GM12878 (cell line): ENCODE results near the gene RAB37. TPM values are rescaled to one million over a fixed set of nuclear protein-coding genes. Genes with fewer than 3 reads are reported as not detected.

Experiments used
- ATAC-seq: fragments of 200-7000 bp; cut with Tn5 transposase; 3 replicates; pipeline ENCODE4 v1.9.1; 2020; ENCODE audit warnings: mild to moderate bottlenecking, moderate library complexity
- BruUV-seq: library from RNA; stranded (reverse); fragments of 400-500 nt; replicated peaks from 2 replicates; lab custom pipeline; 2021; lab: Mats Ljungman, UMichigan
- CTCF ChIA-PET: fragments of 300-600 bp; sonication (Branson Sonifier 250); formaldehyde crosslinking; extraction: SDS; loops from one replicate; lab custom pipeline; 2021; ENCODE audit warnings: inconsistent platforms; lab: Yijun Ruan, JAX
- POLR2A ChIA-PET: fragments of 350-600 bp; formaldehyde crosslinking; extraction: SDS; loops from one replicate; lab custom pipeline; 2021; ENCODE audit warnings: inconsistent platforms; lab: Charles Lee
- RAD21 ChIA-PET: fragments of 300-600 bp; sonication (Branson Sonifier 250); formaldehyde crosslinking; loops from one replicate; lab custom pipeline; 2023; ENCODE audit warnings: antibody characterized with exemption; ENCODE audit not compliant: unreplicated experiment; lab: Charles Lee
- SMC1A ChIA-PET: fragments of 300-600 bp; sonication (Branson Sonifier 250); formaldehyde crosslinking; loops from one replicate; lab custom pipeline; 2023; ENCODE audit not compliant: unreplicated experiment, uncharacterized antibody; lab: Charles Lee
- DNase-seq: peaks from one replicate; pipeline ENCODE4 v3.0.0-alpha.2; 2011; ENCODE audit warnings: low read depth, low spot score
- FAIRE-seq: peaks from 3 replicates; lab custom pipeline; 2011; peaks lifted over from hg19 to GRCh38; lab: Jason Lieb, UNC
- H2AFZ ChIP-seq: 2 replicates; pipeline ENCODE4 v1.6.0; 2011; ENCODE audit warnings: low read depth, low read length, control low read depth; ENCODE audit not compliant: control insufficient read depth
- H3K27ac ChIP-seq: 2 replicates; pipeline ENCODE4 v1.5.1; 2011; ENCODE audit warnings: control low read depth; ENCODE audit not compliant: control insufficient read depth, insufficient read depth
- H3K27me3 ChIP-seq, 2 experiments: replicated peaks in 1 of 2; 2 replicates each; pipeline versions ENCODE4 v1.6.0 to v1.6.1; 2011; ENCODE audit warnings: low read length in 1 of 2; ENCODE audit not compliant: control insufficient read depth in 2 of 2, insufficient read depth in 2 of 2
- H3K36me3 ChIP-seq, 2 experiments: 2 replicates each; pipeline ENCODE4 v1.5.1; 2011; ENCODE audit warnings: low read length in 1 of 2; ENCODE audit not compliant: control insufficient read depth in 2 of 2, insufficient read depth in 2 of 2
- H3K4me1 ChIP-seq: 2 replicates; pipeline ENCODE4 v1.6.1; 2011; ENCODE audit warnings: mild to moderate bottlenecking, low read length, moderate library complexity, mixed read lengths; ENCODE audit not compliant: control insufficient read depth, insufficient read depth
- H3K4me2 ChIP-seq: 2 replicates; pipeline ENCODE4 v1.6.0; 2011; ENCODE audit warnings: control low read depth; ENCODE audit not compliant: control insufficient read depth, insufficient read depth
- H3K4me3 ChIP-seq: fragments of 200-600 bp; sonication (generic); 2 replicates; pipeline ENCODE4 v1.5.1; 2016
- H3K79me2 ChIP-seq: 2 replicates; pipeline ENCODE4 v1.6.0; 2011; ENCODE audit warnings: low read length; ENCODE audit not compliant: control insufficient read depth, insufficient read depth
- H3K9ac ChIP-seq: 2 replicates; pipeline ENCODE4 v1.8.0; 2011; ENCODE audit warnings: low read length, control low read depth, mixed read lengths; ENCODE audit not compliant: control insufficient read depth, insufficient read depth
- H3K9me3 ChIP-seq: replicated peaks from 3 replicates; pipeline ENCODE4 v1.5.1; 2011; ENCODE audit warnings: mild to moderate bottlenecking, low read length; ENCODE audit not compliant: control insufficient read depth, insufficient read depth
- H4K20me1 ChIP-seq: 2 replicates; pipeline ENCODE4 v1.6.0; 2011; ENCODE audit not compliant: control insufficient read depth, insufficient read depth
- BACH1 ChIP-seq: fragments of 450-650 bp; IDR thresholded peaks from 2 replicates; pipeline ENCODE4 v1.6.1; 2017; ENCODE audit warnings: mild to moderate bottlenecking, borderline replicate concordance
- EGR1 ChIP-seq, 2 experiments: IDR thresholded peaks; 1 replicate in 1 of 2; 2 replicates in 1 of 2; pipeline ENCODE4 v1.6.1; 2011 to 2012; ENCODE audit warnings: low read depth in 2 of 2, low read length in 2 of 2, borderline replicate concordance in 1 of 2, mild to moderate bottlenecking in 1 of 2, moderate library complexity in 1 of 2
- ZBTB11 ChIP-seq: fragments of 450-650 bp; formaldehyde crosslinking; IDR thresholded peaks from 2 replicates; pipeline ENCODE4 v1.5.0; 2022; ENCODE audit warnings: mild to moderate bottlenecking, missing genetic modification characterization
- ZNF217 ChIP-seq: fragments of 450-650 bp; IDR thresholded peaks from 2 replicates; pipeline ENCODE4 v1.6.1; 2017; ENCODE audit warnings: antibody characterized with exemption, mild to moderate bottlenecking
- WGBS: methylation state at CpG from one replicate; pipeline ENCODE4 v1.1.6; 2016; ENCODE audit warnings: low lambda C conversion rate; ENCODE audit not compliant: insufficient replicate concordance, insufficient coverage; ENCODE audit errors: missing lambda C conversion rate; 5-methylcytosine and 5-hydroxymethylcytosine counted together
- in situ Hi-C: fragments of 300-500 bp; cut with MboI; formaldehyde crosslinking; loops from 9 replicates; pipeline ENCODE4 v1.14.3; 2018; ENCODE audit warnings: mixed read lengths
- intact Hi-C: fragments of 100-400 bp; cut with micrococcal nuclease; formaldehyde crosslinking; loops from one replicate; pipeline ENCODE4 v1.14.2; 2022; ENCODE audit not compliant: unreplicated experiment
- polyA plus RNA-seq, 11 experiments: library from polyadenylated mRNA; depleted of rRNA in 4 of 11; unstranded in 6 of 11; stranded (reverse) in 5 of 11; fragments of >200 nt; fragmentation: Nextera tagmentation in 4 of 11; fragmentation: Illumina TruSeq in 1 of 11; extraction: Ambion mirVana in 4 of 11; extraction: Trizol in 1 of 11; gene quantifications; 1 replicate in 1 of 11; 2 replicates in 10 of 11; pipeline versions ENCODE4 v1.2.1 to v1.2.3, GENCODE V29; 2011 to 2016; ENCODE audit warnings: inconsistent platforms in 2 of 11, missing spikeins in 2 of 11, low read depth in 1 of 11
- total RNA-seq, 4 experiments: library from RNA; depleted of rRNA in 3 of 4; stranded (reverse); fragments of >200 nt in 3 of 4; fragmentation: Illumina TruSeq in 1 of 4; extraction: Trizol in 1 of 4; gene quantifications; 2 replicates each; pipeline versions ENCODE4 v1.2.1 to v1.2.3, GENCODE V29; 2013 to 2021

RAB37 gene
- total and polyA plus RNA-seq, 10 of the 15 experiments (the other 5 are each of a cell fraction or from before 2014, with no cell fraction given): 0.48 to 5.6 (median 1.7) TPM

GRCh38 chr17:74711058-74711824 is 25.8 kb upstream of the RAB37 start (continued):
- TF ChIP-seq ZBTB11 (CRISPR knock-in tag) (no peak), EGR1 (IDR thresholded peaks at IDR 0.05; ENCODE audit: borderline replicate concordance in 1 of 2, low read depth in 2 of 2, low read length in 2 of 2) (no peak), BACH1 (no peak)
- TF ChIP-seq, all 136 proteins: peak for 0

DNA sequence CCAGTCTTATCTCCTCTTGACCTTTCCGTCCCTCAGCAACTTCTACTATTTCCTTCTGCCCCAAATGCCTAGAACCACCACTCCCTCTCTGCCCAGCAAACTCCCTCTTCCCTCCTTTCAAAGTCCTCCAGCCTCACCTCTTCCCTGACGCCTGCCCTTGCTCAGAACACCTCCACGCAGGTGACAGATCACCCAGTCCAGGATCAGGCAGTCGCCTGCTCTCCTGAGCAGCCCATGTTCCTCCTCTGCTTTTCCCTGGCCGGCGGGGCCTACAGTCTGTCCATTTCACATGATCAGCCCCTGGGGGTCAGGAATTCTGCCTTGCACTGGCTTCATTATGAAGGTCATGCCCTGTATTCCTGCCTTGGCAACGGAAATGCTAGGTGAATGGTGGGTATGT is 24.8 kb upstream of the RAB37 start:
- H2AFZ ChIP-seq: no peak overlapping the region
- FAIRE-seq (no peak), DNase-seq (no peak), ATAC-seq (no peak)
- no peaks in the 10 kb centered on the region for H3K36me3 ChIP-seq
- ChIA-PET POLR2A (no interaction called here), SMC1A (no interaction called here)
- in situ Hi-C loops: no loop called here
- no peaks in the 10 kb centered on the region for H3K79me2 ChIP-seq
- WGBS: 49% methylated on average over 7 of the region's 7 CpGs
- no peaks in the 10 kb centered on the region for H4K20me1 ChIP-seq
- TF ChIP-seq ZNF217: no peak
- TF ChIP-seq, all 136 proteins: peak for 0
- Histone ChIP-seq H3K4me1 (peaks cover 3% of the 10 kb centered on the region), H3K9me3 (no peaks in the 10 kb centered on the region), H3K4me3 (no peak overlapping the region), H3K4me2 (no peak overlapping the region), H3K9ac (no peak overlapping the region), H3K27ac (no peak overlapping the region), H3K27me3 (peaks cover 2 to 3% of the 10 kb centered on the region in 2 experiments; a peak in 1 of 4 replicates)
- ChIA-PET CTCF (interaction anchor here (1.5 kb wide), 1 partner anchor 55 kb away, joined by 5 read pairs; no protein-coding TSS in a partner anchor), RAD21 (no interaction called here)
- intact Hi-C loops: no loop called here
- BruUV-seq: no TSS peak
